NCI-H2227 treated with DMSO at 0.1 percent for 48 hours (cell line): ENCODE measurements around the gene DDR2.

ENCODE experiments used
- DNase-seq: peaks from one replicate; lab custom pipeline; 2025; lab: John Stamatoyannopoulos, UW

Gene DDR2

DNA sequence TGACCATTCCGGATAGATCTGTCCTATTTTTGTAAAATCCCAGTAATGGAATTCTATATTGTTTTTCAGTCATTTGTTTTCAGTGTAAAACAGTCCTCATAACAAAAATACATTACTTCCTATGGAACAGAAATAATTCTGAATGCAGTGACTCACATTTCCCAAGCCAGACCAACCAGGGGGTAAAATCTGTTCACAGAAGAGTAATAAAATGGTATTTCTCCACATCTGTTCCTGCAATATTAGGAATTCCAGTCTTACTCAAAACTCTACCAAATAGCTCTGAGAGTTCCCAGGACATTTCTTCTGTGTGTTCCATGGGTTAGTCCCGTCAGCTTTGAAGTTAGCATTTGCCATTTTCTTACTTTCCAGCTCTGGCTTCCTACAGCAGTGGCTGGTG, 2.6 kb upstream of the DDR2 start:
- no peak for DNase-seq

DNA sequence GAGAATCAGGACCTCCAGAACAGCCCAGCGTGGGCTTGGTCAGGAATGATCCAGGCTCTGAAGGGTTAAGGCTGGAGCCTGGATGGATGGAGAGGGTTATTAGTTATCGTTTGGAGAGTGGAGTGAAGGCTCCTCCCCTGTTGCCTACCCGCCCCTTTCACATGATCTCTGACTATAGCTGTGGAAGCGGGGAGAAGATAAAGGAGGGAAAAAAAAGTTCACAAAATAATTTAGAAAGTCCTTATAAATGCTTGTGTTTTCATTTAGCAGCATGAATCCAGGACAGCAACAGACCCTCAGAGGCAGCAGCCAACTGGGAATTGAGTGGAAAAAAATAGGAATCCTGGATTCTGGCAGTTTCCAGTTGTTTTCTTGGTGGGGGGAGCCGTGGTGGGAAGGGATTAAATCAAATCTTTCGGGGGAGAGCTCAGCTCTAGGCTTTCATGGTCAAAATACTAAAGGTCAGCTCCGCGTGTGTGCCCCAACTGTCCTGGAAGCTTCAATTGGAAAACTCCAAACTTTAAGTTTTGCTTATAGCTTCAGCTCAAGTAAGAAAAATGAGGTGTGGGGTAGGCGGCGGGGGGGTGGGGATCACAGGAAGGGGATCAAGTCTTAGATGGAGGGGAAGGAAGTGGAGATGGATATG, 595 bp upstream of the DDR2 start:
- DNase-seq, result peak; percentile 79

DNA sequence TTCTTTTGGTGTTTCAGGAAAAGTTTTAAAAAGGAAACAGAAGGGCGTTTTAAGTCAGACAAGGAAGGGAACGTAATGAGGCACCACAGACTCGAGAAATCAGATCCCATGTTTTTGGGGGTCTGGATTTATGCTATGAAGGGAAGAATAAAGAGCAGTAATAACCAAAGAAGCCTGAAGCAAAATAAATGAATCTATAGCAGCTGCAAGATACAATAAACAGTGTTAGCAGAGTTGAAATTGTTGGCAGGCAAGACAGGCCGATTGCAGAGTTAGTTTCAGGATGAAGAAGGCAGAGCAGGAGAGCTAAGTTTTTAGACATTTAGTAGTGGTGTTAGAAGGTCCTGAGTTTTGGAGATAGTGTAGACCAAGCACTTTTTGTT, 425 bp downstream of the DDR2 start:
- no peak for DNase-seq

DNA sequence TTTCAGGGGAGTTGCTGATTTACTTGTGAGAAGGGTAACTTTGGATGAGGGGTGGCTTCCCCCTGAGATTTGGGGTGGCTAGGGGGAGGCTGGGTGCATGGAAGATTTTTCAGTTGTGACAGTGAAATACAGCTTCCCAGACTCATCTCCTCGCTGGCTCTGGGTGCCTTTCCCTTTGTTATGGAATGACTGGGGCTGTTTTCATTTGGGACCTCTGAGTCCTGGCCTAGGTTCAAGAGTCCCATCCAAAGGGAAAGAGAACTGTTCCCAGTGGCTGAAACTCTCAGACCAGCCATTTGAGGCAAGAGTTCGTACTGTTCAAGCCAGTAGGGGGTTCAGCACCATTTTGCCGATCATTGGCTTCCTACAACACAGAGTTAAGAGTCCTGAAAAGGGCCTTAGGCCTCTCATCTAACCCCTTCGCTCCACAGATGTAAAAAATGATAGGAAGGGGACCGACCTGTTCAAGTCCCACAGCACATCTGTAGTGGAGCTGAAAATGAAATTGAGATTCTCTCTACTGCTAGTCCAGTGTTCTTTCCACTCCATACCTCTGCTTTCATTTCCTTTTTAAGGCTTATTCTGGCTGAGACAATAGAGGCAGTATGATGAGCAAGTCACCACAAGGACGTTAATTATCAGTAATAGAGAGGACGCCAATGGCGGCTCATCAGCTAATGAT, 958 bp downstream of the DDR2 start:
- no peak for DNase-seq

DNA sequence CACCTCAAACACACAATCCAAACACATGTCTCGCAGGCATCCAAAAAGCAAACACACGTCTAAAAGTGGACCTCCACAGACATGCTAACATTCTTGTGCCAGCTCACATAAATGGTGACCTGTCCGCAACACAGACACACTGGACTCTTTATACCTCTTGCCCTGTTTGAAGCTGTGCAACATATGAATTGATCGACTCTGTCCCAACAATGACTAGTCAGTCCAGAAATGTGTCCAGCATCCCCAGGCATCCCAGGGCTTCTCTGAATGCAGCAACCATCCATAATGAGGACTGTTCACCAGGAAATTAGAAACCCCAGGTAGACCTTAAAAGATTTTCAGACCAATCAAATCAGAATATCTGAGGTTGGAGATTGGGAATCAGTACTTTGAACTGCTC, 3.2 kb downstream of the DDR2 start:
- DNase-seq, result no peak

DNA sequence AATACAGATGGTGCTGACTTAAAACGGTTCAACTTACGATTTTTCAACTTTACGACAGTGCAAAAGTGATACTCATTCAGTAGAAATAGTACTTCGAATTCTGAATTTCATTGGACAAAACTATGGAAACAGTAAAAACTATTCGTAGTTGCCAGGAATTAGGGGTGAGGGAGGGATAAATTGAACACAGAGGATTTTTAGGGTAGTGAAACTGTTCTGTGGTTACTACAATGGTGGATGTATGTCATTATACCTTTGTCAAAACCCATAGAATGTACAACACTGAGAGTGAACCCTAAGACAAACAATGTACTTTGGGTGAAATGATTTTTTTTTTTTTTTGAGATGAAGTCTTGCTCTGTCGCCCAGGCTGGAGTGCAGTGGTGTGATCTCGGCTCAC, 7.5 kb downstream of the DDR2 start:
- no peak for DNase-seq

DNA sequence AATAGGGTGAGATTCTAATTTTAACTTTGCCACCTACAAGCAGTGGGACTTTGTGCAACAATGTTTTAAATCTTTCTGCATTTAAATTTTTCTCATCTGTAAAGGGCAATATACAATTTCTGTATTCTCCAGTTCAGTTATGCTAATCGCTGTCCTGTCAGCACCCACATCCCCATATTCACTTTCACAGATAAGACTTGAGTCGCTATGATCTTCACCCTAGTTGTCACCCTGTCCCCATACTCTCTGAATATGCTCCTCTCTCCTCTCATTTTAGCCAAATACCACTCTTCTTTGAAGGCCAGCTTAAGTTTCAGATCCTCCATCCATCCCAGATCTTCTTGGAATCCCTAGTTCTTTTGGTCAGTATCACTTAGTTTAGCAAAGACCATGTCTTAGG, 8.8 kb downstream of the DDR2 start:
- DNase-seq, result no peak

DNA sequence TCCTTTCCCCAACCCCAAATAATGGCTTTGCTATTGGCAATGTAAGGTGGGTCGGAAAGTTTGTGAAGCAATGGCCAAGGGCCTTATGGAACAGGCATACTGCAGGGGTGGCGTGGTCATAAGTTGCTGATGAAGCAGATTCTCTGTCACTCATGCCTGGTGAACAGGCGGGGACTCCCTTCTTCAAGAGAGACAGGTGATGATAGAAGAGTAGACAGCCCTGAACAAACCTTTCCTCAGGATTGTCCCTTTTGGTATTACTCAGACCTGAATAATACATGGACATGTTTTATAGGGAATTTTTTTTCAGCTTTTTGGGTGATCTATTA, 12.7 kb downstream of the DDR2 start:
- no peak for DNase-seq

DNA sequence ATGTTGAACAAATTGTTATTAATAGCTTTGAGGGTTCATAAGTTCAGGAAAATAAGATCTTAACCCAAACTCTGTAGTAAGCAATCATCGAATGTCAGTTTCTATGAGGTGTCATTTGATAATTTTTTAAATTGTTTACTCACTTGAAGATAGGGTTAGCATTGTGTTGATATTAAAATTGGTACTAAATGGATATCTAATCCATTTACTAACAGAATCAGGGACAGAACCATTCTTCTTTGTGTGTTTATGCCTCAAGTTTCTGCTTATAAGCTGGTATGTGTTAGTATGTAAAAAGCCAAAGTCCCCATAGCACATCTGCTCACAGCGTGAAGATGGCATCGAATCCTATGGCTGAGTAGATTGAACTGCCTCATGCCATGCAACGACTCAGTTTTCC, 13.4 kb downstream of the DDR2 start:
- no peak for DNase-seq

DNA sequence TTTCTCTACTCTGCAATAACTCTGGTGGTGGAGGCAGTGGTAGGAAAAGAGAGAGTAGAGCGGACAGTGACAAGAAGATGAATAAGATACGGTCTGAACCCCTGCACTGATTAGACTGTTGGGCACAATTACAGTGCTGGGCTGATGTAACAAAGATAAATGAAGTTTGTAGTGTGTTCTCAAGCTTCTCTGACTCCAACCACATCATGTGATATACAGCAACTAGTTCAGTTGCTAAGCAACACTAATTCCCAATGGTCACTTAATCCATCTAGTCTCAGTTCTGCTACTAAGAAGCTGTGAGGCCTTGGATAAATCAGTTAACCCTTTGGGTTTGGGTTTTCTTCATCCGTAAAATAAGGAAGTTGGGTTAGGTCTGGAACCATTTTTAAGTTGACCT, 17.3 kb downstream of the DDR2 start:
- no peak for DNase-seq

DNA sequence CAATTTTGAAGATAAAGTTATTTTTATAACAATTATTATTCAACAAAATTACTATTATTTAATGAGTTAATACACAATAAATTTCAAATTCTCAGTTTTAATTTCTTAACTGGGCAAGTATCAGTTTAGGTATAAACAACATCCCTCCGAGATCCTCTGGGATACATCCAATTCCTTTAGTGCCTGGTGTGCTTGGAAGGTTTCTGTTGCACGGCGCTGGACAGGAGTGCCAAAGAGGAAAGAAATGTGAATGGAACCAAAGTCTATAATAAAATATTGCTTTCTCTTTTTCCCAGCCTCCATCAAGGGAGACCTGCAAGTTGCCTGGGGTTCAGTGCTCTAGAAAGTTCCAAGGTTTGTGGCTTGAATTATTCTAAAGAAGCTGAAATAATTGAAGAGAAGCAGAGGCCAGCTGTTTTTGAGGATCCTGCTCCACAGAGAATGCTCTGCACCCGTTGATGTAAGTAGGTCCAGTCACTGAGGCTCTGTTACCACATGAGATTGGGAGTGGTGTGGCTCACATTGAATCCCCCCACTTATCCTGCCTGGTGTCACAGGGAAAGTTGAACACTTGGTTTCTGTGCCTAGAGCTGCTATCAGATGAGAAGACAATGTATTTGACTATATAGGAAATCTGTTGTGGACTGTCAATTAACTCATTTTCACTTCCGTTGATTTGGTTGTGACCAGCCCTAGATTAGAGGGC, 22.8 kb downstream of the DDR2 start:
- no peak for DNase-seq

DNA sequence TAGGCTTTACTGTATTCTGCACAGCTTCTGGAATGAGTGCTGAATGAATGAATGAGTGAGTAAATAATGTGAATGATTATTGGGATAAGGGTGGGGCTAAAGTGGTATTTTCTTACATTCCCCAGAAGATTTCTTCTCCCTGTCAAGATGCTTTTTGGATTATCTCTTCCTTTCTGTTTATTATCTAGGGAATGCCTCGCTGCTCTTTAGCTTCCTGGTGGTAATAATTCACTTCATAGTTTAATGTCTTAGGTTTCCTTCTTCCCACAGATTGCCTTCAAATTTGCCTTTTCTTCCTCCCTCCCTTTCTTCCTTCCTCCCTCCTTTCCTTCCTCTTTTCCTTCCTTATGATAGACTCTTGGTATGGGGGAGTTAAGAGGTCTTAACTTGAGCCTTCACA, 24.0 kb downstream of the DDR2 start:
- no peak for DNase-seq

DNA sequence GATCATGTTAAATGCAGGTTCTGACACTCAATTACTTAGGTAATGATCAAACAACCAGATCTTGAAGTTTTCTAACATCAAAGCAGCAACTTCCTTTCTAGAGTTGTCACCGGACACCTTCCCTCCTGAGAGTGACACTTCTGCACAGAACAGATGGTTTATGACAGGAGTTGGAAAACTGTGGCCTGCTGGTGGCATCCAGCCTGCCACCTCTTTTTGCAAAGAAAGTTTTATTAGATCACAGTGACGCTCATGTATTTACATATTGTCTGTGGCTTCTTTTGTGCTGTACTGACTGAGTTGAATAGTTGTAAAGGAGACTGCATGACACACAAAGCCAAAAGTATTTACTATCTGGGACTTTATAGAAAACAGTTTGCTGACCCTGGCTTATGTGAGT, 28.3 kb downstream of the DDR2 start:
- no peak for DNase-seq

DNA sequence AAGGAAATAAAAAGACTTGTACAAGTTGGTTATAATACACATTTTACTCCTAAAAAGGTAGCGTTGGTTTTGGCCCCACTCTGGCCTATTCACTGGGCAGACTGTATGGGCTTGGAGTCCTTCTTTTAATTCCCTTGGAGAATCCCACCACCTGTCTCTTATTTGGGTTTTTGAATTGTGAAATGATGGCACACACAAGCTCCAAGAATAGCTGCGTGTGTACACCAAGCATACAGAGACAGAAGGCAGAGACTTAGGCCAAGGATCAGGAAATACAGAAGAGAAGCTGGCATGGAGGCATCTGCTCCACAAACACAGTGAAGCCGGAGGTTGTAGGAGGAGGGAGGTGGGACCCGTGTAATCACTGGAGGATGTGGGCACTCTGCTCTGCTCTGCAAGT, 29.1 kb downstream of the DDR2 start:
- no peak for DNase-seq

DNA sequence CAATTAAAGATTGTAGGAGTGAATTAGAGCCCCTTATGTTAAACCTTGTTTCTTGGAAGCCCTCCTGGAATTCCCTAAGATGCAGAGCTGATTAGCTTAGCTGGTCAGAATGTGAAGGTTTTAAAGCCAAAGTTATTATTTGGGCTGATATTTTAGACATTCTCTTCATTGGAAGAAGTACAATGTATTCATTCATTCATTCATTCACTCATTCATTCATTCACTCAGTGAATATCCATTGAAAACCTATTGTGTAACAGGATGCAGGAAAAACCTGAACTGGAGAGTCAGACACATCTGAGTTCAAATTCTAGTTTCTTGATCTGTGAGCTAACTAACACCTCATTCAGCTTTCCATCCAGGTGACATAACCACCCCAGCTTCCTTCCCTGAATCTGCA, 29.7 kb downstream of the DDR2 start:
- DNase-seq, result no peak

DNA sequence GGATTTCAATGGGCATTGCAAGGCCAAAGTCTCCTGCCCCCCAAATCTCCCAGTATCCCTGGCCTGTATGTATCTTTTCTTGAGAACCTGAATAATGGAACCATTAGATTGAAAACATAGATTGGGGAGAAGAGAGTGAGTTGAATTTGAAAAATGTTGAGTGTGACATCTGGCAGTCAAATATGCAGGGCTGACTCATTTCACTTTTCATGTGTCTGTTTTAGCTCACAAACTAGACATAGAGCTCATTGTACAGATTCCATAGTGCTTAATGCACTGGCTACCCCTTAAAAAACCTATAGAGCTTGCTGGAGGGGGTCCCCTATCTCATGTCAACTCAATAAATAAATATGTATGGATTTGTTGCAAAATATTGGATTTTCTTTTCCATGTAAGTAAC, 30.8 kb downstream of the DDR2 start:
- DNase-seq, result no peak

DNA sequence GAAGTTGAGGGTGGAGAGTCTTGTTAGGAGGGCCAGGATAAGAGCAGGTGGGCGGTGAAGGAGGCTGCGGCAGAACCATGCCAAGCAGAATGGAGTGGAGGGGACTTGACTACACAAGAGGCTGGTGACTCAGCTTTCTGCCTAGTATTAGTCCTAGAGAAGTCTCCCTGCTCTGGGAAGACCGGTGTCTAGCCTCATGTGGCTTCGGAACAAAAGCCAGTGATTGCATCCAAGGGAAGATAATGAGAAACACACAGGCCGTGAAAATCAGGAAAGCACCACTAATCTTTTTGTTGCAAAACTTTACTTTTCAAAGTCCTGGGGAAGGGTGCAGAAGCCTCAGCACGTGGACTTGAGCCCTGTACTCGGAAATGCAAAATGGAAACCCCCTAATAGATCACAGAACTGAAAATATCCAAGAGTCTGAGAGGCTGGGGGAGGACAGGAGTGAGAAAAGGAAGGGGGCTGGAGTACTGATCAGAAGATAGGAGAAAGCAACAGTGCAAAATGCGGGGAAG, 31.4 kb downstream of the DDR2 start:
- DNase-seq, result no peak

DNA sequence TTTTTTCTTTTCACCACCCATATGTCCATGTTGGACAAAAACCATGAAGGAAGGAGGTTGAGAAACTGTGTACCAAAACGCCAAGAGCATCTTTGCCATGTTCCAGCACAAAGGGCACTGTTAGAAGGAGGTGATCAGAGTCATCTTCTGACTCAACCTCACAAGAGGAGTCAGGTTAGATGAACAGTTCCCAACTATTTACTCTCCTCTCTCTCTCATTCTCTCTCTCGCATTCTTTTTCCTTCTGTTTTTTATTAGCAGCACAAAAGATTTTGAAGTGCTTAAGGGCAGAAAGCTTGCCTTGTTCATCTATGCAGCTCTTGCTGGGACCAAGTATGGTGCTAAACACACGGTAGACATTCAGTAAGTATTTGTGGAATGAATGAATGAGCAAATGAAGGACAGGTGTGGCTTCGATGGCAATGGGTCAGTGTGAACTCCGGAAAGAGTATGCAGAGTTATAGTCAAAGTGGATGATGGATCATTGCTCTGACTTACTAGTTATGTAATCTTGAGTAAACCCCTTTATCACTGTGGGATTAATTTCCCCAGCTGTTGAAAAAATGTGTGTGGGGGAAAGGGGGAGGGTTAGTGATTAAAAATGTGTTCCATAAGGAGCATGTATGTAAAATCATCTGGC, 33.9 kb downstream of the DDR2 start:
- no peak for DNase-seq

DNA sequence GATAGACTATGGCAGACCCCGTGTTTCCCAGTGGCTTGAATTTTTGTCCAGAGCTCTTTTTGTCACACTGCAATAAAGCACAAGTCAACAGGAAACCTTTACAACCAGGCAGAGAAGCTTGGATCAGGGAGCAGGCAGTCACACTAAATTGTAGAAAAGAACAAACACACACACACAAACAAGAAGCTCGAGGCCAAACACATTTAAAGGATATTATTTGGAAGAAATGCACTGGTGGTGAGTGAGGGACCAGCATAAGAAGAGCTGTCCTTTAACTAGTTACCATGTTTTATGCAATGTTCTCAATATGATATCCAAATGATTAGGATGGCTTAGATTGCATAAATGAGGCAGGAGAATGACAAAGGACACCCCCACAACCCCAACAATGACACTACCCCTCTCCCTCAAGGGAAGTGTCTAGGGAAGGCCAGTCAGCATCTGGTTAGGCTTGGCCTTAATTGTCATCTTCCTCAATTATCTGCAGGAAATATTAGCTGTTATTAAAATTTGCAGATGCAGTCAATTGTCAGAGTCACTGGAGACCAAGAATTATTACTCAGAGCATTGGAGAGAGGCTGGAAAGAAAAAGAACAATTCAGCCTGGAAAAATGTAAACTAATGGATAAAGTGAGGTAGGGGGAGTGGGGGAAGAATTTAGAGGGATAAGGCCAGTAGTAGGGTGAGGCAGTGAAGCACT, 35.3 kb downstream of the DDR2 start:
- DNase-seq, result no peak

DNA sequence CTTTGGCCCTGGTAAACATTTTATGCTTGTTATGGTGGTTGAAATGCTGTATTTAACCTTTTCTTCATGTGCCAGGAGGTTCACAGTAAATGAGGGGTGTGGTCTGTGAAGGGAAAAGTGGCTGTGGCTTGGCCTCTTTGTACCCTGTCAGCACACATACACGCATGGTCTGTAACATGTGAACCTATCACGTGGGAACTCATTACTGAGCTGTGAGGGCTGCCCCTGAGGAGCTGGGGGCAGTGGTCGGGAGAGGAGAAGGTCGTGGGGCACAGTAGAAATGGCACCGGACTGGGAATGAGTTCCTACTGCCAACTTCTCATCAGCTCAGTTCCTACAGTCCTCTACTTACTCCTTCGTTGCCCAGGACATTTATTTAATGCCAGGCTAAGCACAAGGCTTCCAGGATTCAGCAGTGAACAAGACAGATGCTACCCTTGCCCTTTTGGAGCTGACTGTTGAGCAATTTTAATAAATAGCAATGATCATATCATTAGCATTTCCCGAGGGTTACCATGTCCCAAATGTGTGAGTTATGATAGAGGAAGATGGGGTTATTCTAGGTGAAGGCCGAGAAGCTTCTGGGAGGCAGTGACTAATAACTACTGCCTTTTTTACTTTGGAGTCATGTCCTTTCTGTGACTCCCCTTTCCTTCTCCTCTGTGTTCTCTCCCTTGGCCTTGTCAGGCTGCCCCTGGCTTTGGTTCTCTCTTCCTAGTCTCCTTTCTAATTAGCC, 38.8 kb downstream of the DDR2 start:
- DNase-seq, result no peak

DNA sequence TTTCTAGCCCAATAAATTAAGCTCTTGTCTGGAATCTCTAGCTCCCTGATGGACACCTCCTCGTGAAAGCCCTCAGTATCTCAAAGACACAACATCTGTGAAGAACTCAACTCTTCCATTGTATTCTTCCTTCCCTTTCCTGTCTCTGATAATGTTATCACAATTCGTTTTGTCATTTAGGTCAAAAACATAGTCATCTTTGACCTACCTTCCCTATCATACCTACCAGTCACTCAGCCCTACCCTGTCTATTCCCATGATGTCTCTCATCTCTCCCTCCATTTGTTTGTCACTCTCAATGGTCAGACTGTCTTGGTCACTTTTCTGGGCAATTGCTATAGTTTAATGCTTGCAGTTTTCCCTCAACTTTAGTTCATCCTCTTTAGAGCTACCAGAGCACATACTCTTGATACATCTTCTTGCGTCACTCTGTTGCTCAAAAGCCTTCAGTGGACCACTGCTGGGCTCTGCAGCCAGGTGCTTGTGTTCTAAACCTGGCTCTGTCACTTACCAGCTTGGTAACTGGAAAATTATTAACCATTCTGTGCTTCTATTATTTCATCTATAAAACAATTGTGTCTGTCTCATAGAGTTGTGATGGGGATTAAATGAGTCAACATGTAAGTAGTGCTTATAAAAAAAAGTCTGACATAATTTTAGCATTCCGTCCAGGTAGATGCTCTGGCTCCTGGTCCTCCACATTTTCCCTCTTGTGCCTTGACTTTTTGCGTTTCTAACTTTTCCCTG, 39.6 kb downstream of the DDR2 start:
- DNase-seq, result no peak
